ENCODE measurements around the gene NECTIN3.

NECTIN3 gene

GRCh38 chr3:111069974-111070771 lies 1.4 kb upstream of the NECTIN3 start (continued):
- TF ChIP-seq, protein P1, sequence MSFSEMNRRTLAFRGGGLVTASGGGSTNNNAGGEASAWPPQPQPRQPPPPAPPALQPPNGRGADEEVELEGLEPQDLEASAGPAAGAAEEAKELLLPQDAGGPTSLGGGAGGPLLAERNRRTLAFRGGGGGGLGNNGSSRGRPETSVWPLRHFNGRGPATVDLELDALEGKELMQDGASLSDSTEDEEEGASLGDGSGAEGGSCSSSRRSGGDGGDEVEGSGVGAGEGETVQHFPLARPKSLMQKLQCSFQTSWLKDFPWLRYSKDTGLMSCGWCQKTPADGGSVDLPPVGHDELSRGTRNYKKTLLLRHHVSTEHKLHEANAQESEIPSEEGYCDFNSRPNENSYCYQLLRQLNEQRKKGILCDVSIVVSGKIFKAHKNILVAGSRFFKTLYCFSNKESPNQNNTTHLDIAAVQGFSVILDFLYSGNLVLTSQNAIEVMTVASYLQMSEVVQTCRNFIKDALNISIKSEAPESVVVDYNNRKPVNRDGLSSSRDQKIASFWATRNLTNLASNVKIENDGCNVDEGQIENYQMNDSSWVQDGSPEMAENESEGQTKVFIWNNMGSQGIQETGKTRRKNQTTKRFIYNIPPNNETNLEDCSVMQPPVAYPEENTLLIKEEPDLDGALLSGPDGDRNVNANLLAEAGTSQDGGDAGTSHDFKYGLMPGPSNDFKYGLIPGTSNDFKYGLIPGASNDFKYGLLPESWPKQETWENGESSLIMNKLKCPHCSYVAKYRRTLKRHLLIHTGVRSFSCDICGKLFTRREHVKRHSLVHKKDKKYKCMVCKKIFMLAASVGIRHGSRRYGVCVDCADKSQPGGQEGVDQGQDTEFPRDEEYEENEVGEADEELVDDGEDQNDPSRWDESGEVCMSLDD (tag by site-specific recombination; IDR thresholded peaks at IDR 0.05): no peak
- TF ChIP-seq MEIS1 (CRISPR knock-in tag; IDR thresholded peaks at IDR 0.05; ENCODE audit: borderline replicate concordance) (no peak), ZNF148 (tag by site-specific recombination; IDR thresholded peaks at IDR 0.05; ENCODE audit: borderline replicate concordance) (no peak), ZFP3 (tag by site-specific recombination; IDR thresholded peaks at IDR 0.05; ENCODE audit: low read depth) (no peak), ZNF664 (tag by site-specific recombination; IDR thresholded peaks at IDR 0.05) (no peak), PBX3 (CRISPR knock-in tag; IDR thresholded peaks at IDR 0.05) (no peak), GLIS1 (tag by site-specific recombination; IDR thresholded peaks at IDR 0.05) (no peak)

DNA sequence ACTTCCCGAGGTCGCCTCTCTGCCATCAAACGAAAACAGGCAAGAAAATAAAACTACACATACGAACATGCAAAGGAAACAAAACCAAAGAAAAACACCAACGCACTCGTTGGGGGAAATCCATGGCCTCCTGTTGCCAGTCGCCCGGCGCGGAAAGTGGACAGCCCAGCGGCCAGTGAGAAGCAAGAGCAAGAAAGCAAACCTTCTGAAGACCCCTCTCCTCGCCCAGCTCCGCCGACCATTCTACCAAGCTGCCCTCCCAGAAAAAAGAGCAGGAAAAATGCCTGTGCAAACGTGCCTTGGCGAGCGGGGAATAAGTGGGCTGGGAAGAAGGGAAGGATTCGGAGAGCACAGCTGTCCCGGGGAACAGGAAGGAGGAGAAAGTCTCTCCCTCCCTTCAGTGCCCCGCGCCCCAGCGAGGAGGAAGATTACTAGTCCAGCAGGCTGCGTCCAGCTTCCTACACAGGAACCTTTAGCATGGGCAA lies 802 bp upstream of the NECTIN3 start:
- H3K9me3 ChIP-seq (ENCODE audit: control insufficient read depth, insufficient read depth, low read depth, low read length): no peaks in the 10 kb centered on the region
- TF ChIP-seq ZNF138 (tag by site-specific recombination; IDR thresholded peaks at IDR 0.05; ENCODE audit: borderline replicate concordance) (no peak), ZNF335 (tag by site-specific recombination; conservative IDR thresholded peaks at IDR 0.05) (peak; percentile 92)
- CTCF ChIA-PET: interaction anchor here (0.7 to 1.3 kb wide), 2 partner anchors 10 to 15 kb away, joined by 3 to 6 read pairs; no protein-coding TSS in a partner anchor
- H3K4me3 ChIP-seq (ENCODE audit: low read depth, low read length): peak overlapping the region; percentile 80
- no peaks in the 10 kb centered on the region for H3K36me3 ChIP-seq (ENCODE audit: control insufficient read depth in 2 of 2, insufficient read depth in 1 of 2, low read length in 2 of 2)
- POLR2A ChIA-PET: no interaction called here
- H3K27ac ChIP-seq (ENCODE audit: extremely low read depth, low read depth, low read length): peak overlapping the region; percentile 71; the same call in 1 of the 2 replicates
- H3K4me1 ChIP-seq (ENCODE audit: control insufficient read depth, insufficient read depth, low read length): 0 out of 2 replicates have a peak, but pooled peaks cover 2% of the 10 kb centered on the region

- Histone ChIP-seq H3K9me3 (ENCODE audit: control insufficient read depth, insufficient read depth, low read depth, low read length) (no peaks in the 10 kb centered on the region), H3K27ac (ENCODE audit: extremely low read depth, low read depth, low read length) (peak overlapping the region; percentile 73; the same call in 1 of the 2 replicates), H3K4me3 (ENCODE audit: low read depth, low read length) (peak overlapping the region; percentile 80), H3K36me3 (ENCODE audit: control insufficient read depth in 2 of 2, insufficient read depth in 1 of 2, low read length in 2 of 2) (no peaks in the 10 kb centered on the region), H3K4me1 (ENCODE audit: control insufficient read depth, insufficient read depth, low read length) (0 out of 2 replicates have a peak, but pooled peaks cover 2% of the 10 kb centered on the region)
- ChIA-PET POLR2A (no interaction called here), CTCF (interaction anchor here (0.7 kb wide), 1 partner anchor 502 kb away, joined by 3 read pairs; no protein-coding TSS in a partner anchor)
- TF ChIP-seq ZBTB17 (tag by site-specific recombination; IDR thresholded peaks at IDR 0.05): 0 out of 2 replicates have a peak, but pooled peaks have one; percentile 21
- peak; percentile 60 for TF ChIP-seq ZNF335 (tag by site-specific recombination; conservative IDR thresholded peaks at IDR 0.05)
- TF ChIP-seq ZNF629 (tag by site-specific recombination; IDR thresholded peaks at IDR 0.05): no peak
- no peak for TF ChIP-seq ZSCAN16 (tag by site-specific recombination; IDR thresholded peaks at IDR 0.05)
- peak; percentile 57 for TF ChIP-seq ZNF341 (tag by site-specific recombination; IDR thresholded peaks at IDR 0.05; ENCODE audit: low read depth)
- TF ChIP-seq ZBTB26 (tag by site-specific recombination; optimal IDR thresholded peaks at IDR 0.05): peak; percentile 3
- 0 out of 2 replicates have a peak, but pooled peaks have one; percentile 28 for TF ChIP-seq ZBTB48 (tag by site-specific recombination; IDR thresholded peaks at IDR 0.05)
- TF ChIP-seq AEBP2 (tag by site-specific recombination; IDR thresholded peaks at IDR 0.05; ENCODE audit: borderline replicate concordance): no peak
- TF ChIP-seq, protein P2, sequence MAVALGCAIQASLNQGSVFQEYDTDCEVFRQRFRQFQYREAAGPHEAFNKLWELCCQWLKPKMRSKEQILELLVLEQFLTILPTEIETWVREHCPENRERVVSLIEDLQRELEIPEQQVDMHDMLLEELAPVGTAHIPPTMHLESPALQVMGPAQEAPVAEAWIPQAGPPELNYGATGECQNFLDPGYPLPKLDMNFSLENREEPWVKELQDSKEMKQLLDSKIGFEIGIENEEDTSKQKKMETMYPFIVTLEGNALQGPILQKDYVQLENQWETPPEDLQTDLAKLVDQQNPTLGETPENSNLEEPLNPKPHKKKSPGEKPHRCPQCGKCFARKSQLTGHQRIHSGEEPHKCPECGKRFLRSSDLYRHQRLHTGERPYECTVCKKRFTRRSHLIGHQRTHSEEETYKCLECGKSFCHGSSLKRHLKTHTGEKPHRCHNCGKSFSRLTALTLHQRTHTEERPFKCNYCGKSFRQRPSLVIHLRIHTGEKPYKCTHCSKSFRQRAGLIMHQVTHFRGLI (tag by site-specific recombination; IDR thresholded peaks at IDR 0.05): no peak
- no peak for TF ChIP-seq BCL11B (tag by site-specific recombination; IDR thresholded peaks at IDR 0.05; ENCODE audit: low read depth)
Measured at GRCh38 chr3:111072031-111072921, 660 bp downstream of the NECTIN3 start.

Measured in HEK293 (cell line).